GM12878 (cell line): Measurements from ENCODE around the gene NPAS3. TPM values are rescaled to one million over a fixed set of nuclear protein-coding genes. Genes with fewer than 3 reads are reported as not detected.

Source experiments
- ATAC-seq: fragments of 200-7000 bp; cut with Tn5 transposase; 3 replicates; pipeline ENCODE4 v1.9.1; 2020; ENCODE audit warnings: mild to moderate bottlenecking, moderate library complexity
- BruUV-seq: library from RNA; stranded (reverse); fragments of 400-500 nt; replicated peaks from 2 replicates; lab custom pipeline; 2021; lab: Mats Ljungman, UMichigan
- CTCF ChIA-PET: fragments of 300-600 bp; sonication (Branson Sonifier 250); formaldehyde crosslinking; extraction: SDS; loops from one replicate; lab custom pipeline; 2021; ENCODE audit warnings: inconsistent platforms; lab: Yijun Ruan, JAX
- POLR2A ChIA-PET: fragments of 350-600 bp; formaldehyde crosslinking; extraction: SDS; loops from one replicate; lab custom pipeline; 2021; ENCODE audit warnings: inconsistent platforms; lab: Charles Lee
- RAD21 ChIA-PET: fragments of 300-600 bp; sonication (Branson Sonifier 250); formaldehyde crosslinking; loops from one replicate; lab custom pipeline; 2023; ENCODE audit warnings: antibody characterized with exemption; ENCODE audit not compliant: unreplicated experiment; lab: Charles Lee
- SMC1A ChIA-PET: fragments of 300-600 bp; sonication (Branson Sonifier 250); formaldehyde crosslinking; loops from one replicate; lab custom pipeline; 2023; ENCODE audit not compliant: unreplicated experiment, uncharacterized antibody; lab: Charles Lee
- DNase-seq: peaks from one replicate; pipeline ENCODE4 v3.0.0-alpha.2; 2011; ENCODE audit warnings: low read depth, low spot score
- FAIRE-seq: peaks from 3 replicates; lab custom pipeline; 2011; peaks lifted over from hg19 to GRCh38; lab: Jason Lieb, UNC
- H2AFZ ChIP-seq: 2 replicates; pipeline ENCODE4 v1.6.0; 2011; ENCODE audit warnings: low read depth, low read length, control low read depth; ENCODE audit not compliant: control insufficient read depth
- H3K27ac ChIP-seq: 2 replicates; pipeline ENCODE4 v1.5.1; 2011; ENCODE audit warnings: control low read depth; ENCODE audit not compliant: control insufficient read depth, insufficient read depth
- H3K27me3 ChIP-seq, 2 experiments: replicated peaks in 1 of 2; 2 replicates each; pipeline versions ENCODE4 v1.6.0 to v1.6.1; 2011; ENCODE audit warnings: low read length in 1 of 2; ENCODE audit not compliant: control insufficient read depth in 2 of 2, insufficient read depth in 2 of 2
- H3K36me3 ChIP-seq, 2 experiments: 2 replicates each; pipeline ENCODE4 v1.5.1; 2011; ENCODE audit warnings: low read length in 1 of 2; ENCODE audit not compliant: control insufficient read depth in 2 of 2, insufficient read depth in 2 of 2
- H3K4me1 ChIP-seq: 2 replicates; pipeline ENCODE4 v1.6.1; 2011; ENCODE audit warnings: mild to moderate bottlenecking, low read length, moderate library complexity, mixed read lengths; ENCODE audit not compliant: control insufficient read depth, insufficient read depth
- H3K4me2 ChIP-seq: 2 replicates; pipeline ENCODE4 v1.6.0; 2011; ENCODE audit warnings: control low read depth; ENCODE audit not compliant: control insufficient read depth, insufficient read depth
- H3K4me3 ChIP-seq: fragments of 200-600 bp; sonication (generic); 2 replicates; pipeline ENCODE4 v1.5.1; 2016
- H3K79me2 ChIP-seq: 2 replicates; pipeline ENCODE4 v1.6.0; 2011; ENCODE audit warnings: low read length; ENCODE audit not compliant: control insufficient read depth, insufficient read depth
- H3K9ac ChIP-seq: 2 replicates; pipeline ENCODE4 v1.8.0; 2011; ENCODE audit warnings: low read length, control low read depth, mixed read lengths; ENCODE audit not compliant: control insufficient read depth, insufficient read depth
- H3K9me3 ChIP-seq: replicated peaks from 3 replicates; pipeline ENCODE4 v1.5.1; 2011; ENCODE audit warnings: mild to moderate bottlenecking, low read length; ENCODE audit not compliant: control insufficient read depth, insufficient read depth
- H4K20me1 ChIP-seq: 2 replicates; pipeline ENCODE4 v1.6.0; 2011; ENCODE audit not compliant: control insufficient read depth, insufficient read depth
- CBFB ChIP-seq: IDR thresholded peaks from 2 replicates; pipeline ENCODE4 v1.6.1; 2016; ENCODE audit warnings: antibody characterized with exemption, low read depth
- CHD1 ChIP-seq: IDR thresholded peaks from 2 replicates; pipeline ENCODE4 v1.6.1; 2012; ENCODE audit warnings: low read depth, low read length, improper control_type of control experiment
- CREB1 ChIP-seq: IDR thresholded peaks from 2 replicates; pipeline ENCODE4 v1.6.1; 2012; ENCODE audit warnings: low read depth, mild to moderate bottlenecking, inconsistent platforms
- FOXM1 ChIP-seq: IDR thresholded peaks from 2 replicates; pipeline ENCODE4 v1.6.1; 2012; ENCODE audit warnings: low read depth, mild to moderate bottlenecking, inconsistent platforms, low read length, moderate library complexity
- MXI1 ChIP-seq: fragments of 150-350 bp; IDR thresholded peaks from 2 replicates; pipeline ENCODE4 v1.6.1; 2011; ENCODE audit warnings: low read depth, mild to moderate bottlenecking, inconsistent platforms, low read length, improper control_type of control experiment
- RELA ChIP-seq: fragments of 450-650 bp; IDR thresholded peaks from 2 replicates; pipeline ENCODE4 v1.8.0; 2014; ENCODE audit warnings: borderline replicate concordance; ENCODE audit not compliant: partially characterized antibody
- SMAD1 ChIP-seq: fragments of 450-650 bp; IDR thresholded peaks from 2 replicates; pipeline ENCODE4 v1.6.1; 2018; ENCODE audit warnings: mild to moderate bottlenecking, low read depth; ENCODE audit not compliant: partially characterized antibody
- SP1 ChIP-seq: IDR thresholded peaks from one replicate; pipeline ENCODE4 v1.6.1; 2011; ENCODE audit warnings: low read depth, low read length
- SRF ChIP-seq, 2 experiments: IDR thresholded peaks; 2 replicates each; pipeline ENCODE4 v1.6.1; 2011; ENCODE audit warnings: low read depth in 2 of 2, low read length in 2 of 2, mild to moderate bottlenecking in 1 of 2, moderate library complexity in 1 of 2
- TAF1 ChIP-seq: IDR thresholded peaks from 2 replicates; pipeline ENCODE4 v1.6.1; 2011; ENCODE audit warnings: mild to moderate bottlenecking, low read depth, low read length, borderline replicate concordance
- ZNF24 ChIP-seq: fragments of 450-650 bp; IDR thresholded peaks from 2 replicates; pipeline ENCODE4 v1.6.1; 2017; ENCODE audit warnings: antibody characterized with exemption, mild to moderate bottlenecking
- WGBS: methylation state at CpG from one replicate; pipeline ENCODE4 v1.1.6; 2016; ENCODE audit warnings: low lambda C conversion rate; ENCODE audit not compliant: insufficient replicate concordance, insufficient coverage; ENCODE audit errors: missing lambda C conversion rate; 5-methylcytosine and 5-hydroxymethylcytosine counted together
- in situ Hi-C: fragments of 300-500 bp; cut with MboI; formaldehyde crosslinking; loops from 9 replicates; pipeline ENCODE4 v1.14.3; 2018; ENCODE audit warnings: mixed read lengths
- intact Hi-C: fragments of 100-400 bp; cut with micrococcal nuclease; formaldehyde crosslinking; loops from one replicate; pipeline ENCODE4 v1.14.2; 2022; ENCODE audit not compliant: unreplicated experiment
- polyA plus RNA-seq, 11 experiments: library from polyadenylated mRNA; depleted of rRNA in 4 of 11; unstranded in 6 of 11; stranded (reverse) in 5 of 11; fragments of >200 nt; fragmentation: Nextera tagmentation in 4 of 11; fragmentation: Illumina TruSeq in 1 of 11; extraction: Ambion mirVana in 4 of 11; extraction: Trizol in 1 of 11; gene quantifications; 1 replicate in 1 of 11; 2 replicates in 10 of 11; pipeline versions ENCODE4 v1.2.1 to v1.2.3, GENCODE V29; 2011 to 2016; ENCODE audit warnings: inconsistent platforms in 2 of 11, missing spikeins in 2 of 11, low read depth in 1 of 11
- total RNA-seq, 4 experiments: library from RNA; depleted of rRNA in 3 of 4; stranded (reverse); fragments of >200 nt in 3 of 4; fragmentation: Illumina TruSeq in 1 of 4; extraction: Trizol in 1 of 4; gene quantifications; 2 replicates each; pipeline versions ENCODE4 v1.2.1 to v1.2.3, GENCODE V29; 2013 to 2021
- TF ChIP-seq, protein P1 (sequence below): IDR thresholded peaks from 2 replicates; pipeline ENCODE4 v1.6.1; 2012; ENCODE audit warnings: mild to moderate bottlenecking, low read depth, low read length

Gene NPAS3
- total and polyA plus RNA-seq, 10 of the 15 experiments (the other 5 are each of a cell fraction or from before 2014, with no cell fraction given), result under 0.01 to 2.7 (median 0.03) TPM; not detected in 6

DNA sequence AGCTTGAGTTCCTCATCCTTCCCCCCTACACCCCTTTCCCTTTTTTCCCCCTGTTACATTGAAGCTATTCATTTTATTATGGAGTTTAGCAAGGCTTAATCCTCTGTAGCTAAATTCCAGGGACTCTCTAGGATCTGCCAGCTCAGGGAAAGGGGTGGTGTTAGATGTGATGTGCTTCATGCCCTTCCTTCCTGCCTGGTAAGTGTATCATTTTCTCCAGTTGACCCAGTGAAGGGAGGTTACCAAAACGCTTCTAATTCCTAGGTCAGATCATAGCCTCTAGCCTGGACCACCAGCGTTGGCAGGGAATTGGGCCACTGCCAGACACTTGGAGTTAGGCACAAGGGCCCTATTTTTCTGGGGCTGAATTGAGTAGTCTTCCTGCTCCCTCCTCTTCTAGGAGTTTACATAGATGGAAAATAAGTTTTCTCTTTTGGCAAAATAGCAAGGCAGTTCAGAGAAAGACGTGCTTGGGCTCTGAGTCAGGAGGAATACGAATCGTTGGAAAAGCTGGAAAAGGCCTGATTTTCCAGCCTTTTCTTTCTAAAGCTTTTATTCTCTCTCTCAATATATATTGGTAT, 88.3 kb downstream of the NPAS3 start:
- H3K4me3 ChIP-seq, result no peak overlapping the region
- intact Hi-C loops, result no loop called here
- ATAC-seq (no peak), FAIRE-seq (no peak), DNase-seq (no peak)
- H3K9ac ChIP-seq, result no peak overlapping the region
- in situ Hi-C loops, result no loop called here
- no peaks in the 10 kb centered on the region for H3K27me3 ChIP-seq
- CTCF ChIA-PET, result interaction anchor here (0.6 kb wide), 1 partner anchor 1278 kb away, joined by 3 read pairs; no protein-coding TSS in a partner anchor
- H3K79me2 ChIP-seq, result no peaks in the 10 kb centered on the region
- SMC1A ChIA-PET, result interaction anchor here (1.0 to 1.2 kb wide), 2 partner anchors 98 to 766 kb away, joined by 3 read pairs; no protein-coding TSS in a partner anchor
- 0% methylated on average over 5 of the region's 5 CpGs for WGBS
- no peak overlapping the region for H3K27ac ChIP-seq
- POLR2A ChIA-PET, result no interaction called here
- no peak overlapping the region for H2AFZ ChIP-seq
- no peaks in the 10 kb centered on the region; the same call in 2 of the 3 replicates for H3K9me3 ChIP-seq
- no TSS peak for BruUV-seq
- RAD21 ChIA-PET, result no interaction called here
- no peaks in the 10 kb centered on the region for H3K4me1 ChIP-seq
- no peak overlapping the region for H3K4me2 ChIP-seq
- no peaks in the 10 kb centered on the region for H4K20me1 ChIP-seq
- TF ChIP-seq CBFB (no peak), ZNF24 (no peak), SRF (IDR thresholded peaks at IDR 0.05; ENCODE audit: low read depth in 2 of 2, low read length in 2 of 2) (no peak), FOXM1 (no peak), CREB1 (no peak), SMAD1 (no peak), SP1 (no peak), MXI1 (no peak), TAF1 (no peak), CHD1 (no peak), RELA (no peak)
- TF ChIP-seq, protein P1, sequence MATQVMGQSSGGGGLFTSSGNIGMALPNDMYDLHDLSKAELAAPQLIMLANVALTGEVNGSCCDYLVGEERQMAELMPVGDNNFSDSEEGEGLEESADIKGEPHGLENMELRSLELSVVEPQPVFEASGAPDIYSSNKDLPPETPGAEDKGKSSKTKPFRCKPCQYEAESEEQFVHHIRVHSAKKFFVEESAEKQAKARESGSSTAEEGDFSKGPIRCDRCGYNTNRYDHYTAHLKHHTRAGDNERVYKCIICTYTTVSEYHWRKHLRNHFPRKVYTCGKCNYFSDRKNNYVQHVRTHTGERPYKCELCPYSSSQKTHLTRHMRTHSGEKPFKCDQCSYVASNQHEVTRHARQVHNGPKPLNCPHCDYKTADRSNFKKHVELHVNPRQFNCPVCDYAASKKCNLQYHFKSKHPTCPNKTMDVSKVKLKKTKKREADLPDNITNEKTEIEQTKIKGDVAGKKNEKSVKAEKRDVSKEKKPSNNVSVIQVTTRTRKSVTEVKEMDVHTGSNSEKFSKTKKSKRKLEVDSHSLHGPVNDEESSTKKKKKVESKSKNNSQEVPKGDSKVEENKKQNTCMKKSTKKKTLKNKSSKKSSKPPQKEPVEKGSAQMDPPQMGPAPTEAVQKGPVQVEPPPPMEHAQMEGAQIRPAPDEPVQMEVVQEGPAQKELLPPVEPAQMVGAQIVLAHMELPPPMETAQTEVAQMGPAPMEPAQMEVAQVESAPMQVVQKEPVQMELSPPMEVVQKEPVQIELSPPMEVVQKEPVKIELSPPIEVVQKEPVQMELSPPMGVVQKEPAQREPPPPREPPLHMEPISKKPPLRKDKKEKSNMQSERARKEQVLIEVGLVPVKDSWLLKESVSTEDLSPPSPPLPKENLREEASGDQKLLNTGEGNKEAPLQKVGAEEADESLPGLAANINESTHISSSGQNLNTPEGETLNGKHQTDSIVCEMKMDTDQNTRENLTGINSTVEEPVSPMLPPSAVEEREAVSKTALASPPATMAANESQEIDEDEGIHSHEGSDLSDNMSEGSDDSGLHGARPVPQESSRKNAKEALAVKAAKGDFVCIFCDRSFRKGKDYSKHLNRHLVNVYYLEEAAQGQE, result no peak
- H3K36me3 ChIP-seq, result no peaks in the 10 kb centered on the region
